Karpas-422 (cell line): Measurements from ENCODE around the gene MFN1. TPM values are rescaled to one million over a fixed set of nuclear protein-coding genes. Genes with fewer than 3 reads are reported as not detected.

Experiments used
- DNase-seq: peaks from one replicate; pipeline ENCODE4 v3.0.0-alpha.2; 2015
- H2AFZ ChIP-seq: fragments of 200-600 bp; sonication (generic); 2 replicates; pipeline ENCODE4 v1.6.1; 2014; ENCODE audit warnings: antibody characterized with exemption, low read length, mixed read lengths
- H3K27ac ChIP-seq: fragments of 200-600 bp; sonication (generic); 2 replicates; pipeline ENCODE4 v1.5.1; 2014; ENCODE audit warnings: mild to moderate bottlenecking, low read length, moderate library complexity
- H3K27me3 ChIP-seq: fragments of 200-600 bp; sonication (generic); 2 replicates; pipeline ENCODE4 v1.6.1; 2014; ENCODE audit warnings: low read length, mixed read lengths
- H3K36me3 ChIP-seq: fragments of 200-600 bp; sonication (generic); 2 replicates; pipeline ENCODE4 v1.6.1; 2014; ENCODE audit warnings: low read length, mixed read lengths; ENCODE audit not compliant: insufficient read depth
- H3K4me1 ChIP-seq: fragments of 200-600 bp; sonication (generic); 2 replicates; pipeline ENCODE4 v1.6.1; 2014; ENCODE audit warnings: mild to moderate bottlenecking, low read length, mixed read lengths
- H3K4me2 ChIP-seq: fragments of 200-600 bp; sonication (generic); 2 replicates; pipeline ENCODE4 v1.6.1; 2014; ENCODE audit warnings: low read length, low read depth, mild to moderate bottlenecking; ENCODE audit not compliant: poor library complexity, severe bottlenecking
- H3K4me3 ChIP-seq: fragments of 200-600 bp; sonication (generic); 2 replicates; pipeline ENCODE4 v1.5.1; 2014; ENCODE audit warnings: mild to moderate bottlenecking, antibody characterized with exemption, low read length, mixed read lengths
- H3K79me2 ChIP-seq: fragments of 200-600 bp; sonication (generic); 2 replicates; pipeline ENCODE4 v1.6.1; 2014; ENCODE audit warnings: mild to moderate bottlenecking, low read length, mixed read lengths
- H3K9ac ChIP-seq: fragments of 200-600 bp; sonication (generic); 2 replicates; pipeline ENCODE4 v1.6.0; 2014; ENCODE audit warnings: low read length
- H3K9me2 ChIP-seq: fragments of 200-600 bp; sonication (generic), shearing (Covaris generic); replicated peaks from 2 replicates; pipeline ENCODE4 v1.6.0; 2014; ENCODE audit warnings: mild to moderate bottlenecking, low read length, moderate library complexity; ENCODE audit not compliant: insufficient read depth
- H3K9me3 ChIP-seq: fragments of 300-700, 200-600 bp; sonication (generic); 2 replicates; pipeline ENCODE4 v1.6.1; 2014; ENCODE audit warnings: low read length, mixed read lengths
- H4K20me1 ChIP-seq: fragments of 200-600 bp; sonication (generic); 2 replicates; pipeline ENCODE4 v1.6.1; 2014; ENCODE audit warnings: mild to moderate bottlenecking, antibody characterized with exemption, low read length, low read depth; ENCODE audit not compliant: insufficient read depth
- total RNA-seq: library from RNA; depleted of rRNA; stranded (reverse); fragments of >200 nt; shearing (Covaris generic); gene quantifications from 2 replicates; pipeline ENCODE4 v1.2.3, GENCODE V29; 2014; ENCODE audit warnings: low replicate concordance

The MFN1 gene
- total RNA-seq, 1 experiment from 2014 or later = 58.9 TPM

DNA sequence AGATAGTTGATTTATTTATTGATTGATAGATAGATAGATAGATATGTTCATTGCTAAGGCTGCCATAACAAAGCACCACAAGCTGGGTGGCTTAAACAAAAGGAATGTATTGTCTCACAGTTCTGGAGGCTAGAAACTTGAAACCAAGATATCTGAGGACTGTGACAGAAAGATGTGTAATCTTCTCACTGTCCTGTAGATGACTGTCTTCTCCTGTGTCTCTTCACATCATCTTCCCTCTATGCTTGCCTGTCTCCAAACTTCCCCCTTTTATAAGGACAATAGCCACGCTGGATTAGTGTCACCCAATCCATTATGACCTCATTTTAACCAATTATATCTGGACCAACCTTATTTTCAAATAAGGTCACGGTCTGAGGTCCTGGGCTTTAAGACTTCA lies 62.8 kb downstream of the MFN1 start:
- DNase-seq = no peak
- H2AFZ ChIP-seq = no peak overlapping the region
- no peak overlapping the region for H3K9ac ChIP-seq
- no peaks in the 10 kb centered on the region for H4K20me1 ChIP-seq
- H3K4me1 ChIP-seq = no peaks in the 10 kb centered on the region
- H3K9me3 ChIP-seq = no peaks in the 10 kb centered on the region
- no peaks in the 10 kb centered on the region for H3K36me3 ChIP-seq
- H3K9me2 ChIP-seq = no peaks in the 10 kb centered on the region
- no peak overlapping the region for H3K27ac ChIP-seq
- H3K27me3 ChIP-seq = no peaks in the 10 kb centered on the region
- H3K79me2 ChIP-seq = no peaks in the 10 kb centered on the region
- H3K4me3 ChIP-seq = no peak overlapping the region
- no peak overlapping the region for H3K4me2 ChIP-seq

DNA sequence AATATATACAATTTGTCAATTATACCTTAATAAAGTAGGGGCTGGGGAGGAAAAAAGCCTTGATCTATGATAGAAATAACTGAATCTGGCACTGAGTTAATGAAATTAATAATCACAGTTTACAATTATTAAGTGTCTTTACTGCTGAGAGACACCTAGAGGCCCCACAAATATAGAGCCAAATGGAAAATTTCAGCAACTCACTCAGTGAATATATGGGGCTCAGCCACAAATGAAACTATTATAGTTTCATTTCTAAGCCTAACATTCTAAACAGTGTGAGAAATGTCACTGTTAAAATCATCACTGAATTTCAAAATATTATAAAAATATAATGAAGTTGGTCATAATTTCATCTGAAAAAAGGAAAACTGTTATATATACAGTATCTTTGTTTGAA lies 63.5 kb downstream of the MFN1 start:
- Histone ChIP-seq H3K9me2 (no peaks in the 10 kb centered on the region), H3K27ac (no peak overlapping the region), H3K9me3 (no peaks in the 10 kb centered on the region), H3K36me3 (no peaks in the 10 kb centered on the region), H3K27me3 (no peaks in the 10 kb centered on the region), H3K9ac (no peak overlapping the region), H3K4me2 (no peak overlapping the region), H3K79me2 (no peaks in the 10 kb centered on the region), H3K4me1 (no peaks in the 10 kb centered on the region), H3K4me3 (no peak overlapping the region), H4K20me1 (no peaks in the 10 kb centered on the region), H2AFZ (no peak overlapping the region)
- no peak for DNase-seq

DNA sequence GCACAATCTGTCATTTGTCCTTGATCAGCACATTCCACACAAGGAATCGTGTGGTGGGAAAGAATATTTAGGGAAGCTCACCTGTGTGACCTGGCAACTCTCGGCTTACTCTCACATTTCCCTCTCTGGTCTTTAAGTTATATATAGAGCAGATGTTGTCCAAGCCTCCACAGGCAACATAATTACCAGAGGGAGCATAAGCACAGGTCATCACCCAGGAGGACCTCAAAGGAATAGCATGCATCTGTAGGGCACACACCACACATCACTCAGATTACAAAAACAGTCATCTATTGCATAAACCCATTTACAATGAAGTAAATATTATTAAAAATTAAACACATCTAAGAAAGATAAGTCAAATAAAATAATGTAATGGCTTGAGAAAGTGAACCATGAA lies 67.3 kb downstream of the MFN1 start:
- H2AFZ ChIP-seq = no peak overlapping the region
- H3K9ac ChIP-seq = no peak overlapping the region
- no peak overlapping the region for H3K4me3 ChIP-seq
- DNase-seq = no peak
- H3K4me2 ChIP-seq = no peak overlapping the region
- H3K27me3 ChIP-seq = no peaks in the 10 kb centered on the region
- no peaks in the 10 kb centered on the region for H4K20me1 ChIP-seq
- no peaks in the 10 kb centered on the region for H3K9me2 ChIP-seq
- H3K4me1 ChIP-seq = no peaks in the 10 kb centered on the region
- H3K27ac ChIP-seq = no peak overlapping the region
- H3K9me3 ChIP-seq = no peaks in the 10 kb centered on the region
- H3K36me3 ChIP-seq = no peaks in the 10 kb centered on the region
- H3K79me2 ChIP-seq = no peaks in the 10 kb centered on the region

DNA sequence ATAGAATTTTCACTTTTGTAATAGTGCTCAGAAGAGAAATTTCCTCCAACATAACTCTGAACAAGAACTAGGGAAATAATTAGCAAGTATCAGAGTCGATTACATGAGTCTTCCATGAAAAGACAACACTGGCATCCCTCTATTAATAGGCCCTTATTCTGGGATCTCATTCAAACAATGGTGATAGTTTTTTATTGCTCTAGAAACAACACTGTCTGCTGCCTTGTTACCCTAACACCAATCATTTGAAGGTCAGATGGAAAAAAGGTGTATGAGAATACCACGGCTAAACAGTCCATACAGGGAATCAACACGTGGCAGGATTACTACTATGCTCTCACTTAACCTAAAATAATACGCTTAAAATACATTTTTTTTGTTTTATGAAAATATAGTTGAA lies 67.9 kb downstream of the MFN1 start:
- Histone ChIP-seq H4K20me1 (no peaks in the 10 kb centered on the region), H3K4me1 (no peaks in the 10 kb centered on the region), H3K27me3 (no peaks in the 10 kb centered on the region), H3K4me2 (no peak overlapping the region), H3K36me3 (no peaks in the 10 kb centered on the region), H2AFZ (no peak overlapping the region), H3K27ac (no peak overlapping the region), H3K4me3 (no peak overlapping the region), H3K9me3 (no peaks in the 10 kb centered on the region), H3K9me2 (no peaks in the 10 kb centered on the region), H3K9ac (no peak overlapping the region), H3K79me2 (no peaks in the 10 kb centered on the region)
- DNase-seq = no peak

DNA sequence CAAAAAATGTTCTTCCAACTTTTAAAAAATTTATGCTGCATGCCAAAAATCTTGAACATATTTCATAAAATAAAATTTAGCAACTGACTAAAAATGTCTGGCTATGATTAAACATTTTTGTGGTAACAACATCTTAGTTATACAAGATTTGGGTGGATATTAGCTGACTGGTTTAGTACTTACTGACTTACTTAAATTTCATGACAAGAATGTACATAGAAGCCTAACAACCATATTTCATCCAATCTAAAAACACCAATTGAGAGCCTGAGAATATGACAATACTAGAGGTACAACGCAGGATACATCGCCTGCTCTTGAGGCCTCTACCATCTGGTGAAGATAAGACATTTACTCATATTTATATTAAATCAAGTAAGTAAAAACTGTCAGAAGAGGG lies 69.2 kb downstream of the MFN1 start:
- H2AFZ ChIP-seq = no peak overlapping the region
- H3K9ac ChIP-seq = no peak overlapping the region
- H3K9me3 ChIP-seq = no peaks in the 10 kb centered on the region
- no peaks in the 10 kb centered on the region for H4K20me1 ChIP-seq
- H3K9me2 ChIP-seq = no peaks in the 10 kb centered on the region
- no peaks in the 10 kb centered on the region for H3K4me1 ChIP-seq
- H3K27ac ChIP-seq = no peak overlapping the region
- H3K79me2 ChIP-seq = no peaks in the 10 kb centered on the region
- no peaks in the 10 kb centered on the region for H3K27me3 ChIP-seq
- H3K36me3 ChIP-seq = no peaks in the 10 kb centered on the region
- DNase-seq = no peak
- H3K4me2 ChIP-seq = no peak overlapping the region
- no peak overlapping the region for H3K4me3 ChIP-seq

DNA sequence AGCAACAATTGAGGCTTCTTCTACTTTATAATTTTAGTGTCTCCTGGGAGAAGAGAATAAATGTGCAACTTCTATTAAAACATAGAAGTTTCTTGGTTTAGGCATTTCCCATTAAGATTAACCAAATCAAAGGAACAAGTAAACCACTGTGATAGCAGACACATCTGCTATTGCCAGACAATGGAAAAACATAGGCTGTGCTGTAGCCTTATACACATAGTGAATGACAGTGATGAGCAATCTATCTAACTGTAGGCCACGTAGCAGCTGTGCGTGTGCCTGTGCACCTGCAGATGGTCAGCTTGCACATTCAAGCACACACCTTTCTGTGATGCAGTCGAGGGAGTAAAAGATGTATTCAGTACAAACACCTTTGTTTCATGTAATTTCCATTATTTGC lies 71.1 kb downstream of the MFN1 start:
- no peaks in the 10 kb centered on the region for H3K9me2 ChIP-seq
- no peak for DNase-seq
- no peaks in the 10 kb centered on the region for H3K79me2 ChIP-seq
- H4K20me1 ChIP-seq = no peaks in the 10 kb centered on the region
- H3K9me3 ChIP-seq = no peaks in the 10 kb centered on the region
- no peak overlapping the region for H3K4me2 ChIP-seq
- no peak overlapping the region for H3K27ac ChIP-seq
- no peaks in the 10 kb centered on the region for H3K36me3 ChIP-seq
- H3K9ac ChIP-seq = no peak overlapping the region
- H3K4me1 ChIP-seq = no peaks in the 10 kb centered on the region
- H3K4me3 ChIP-seq = no peak overlapping the region
- no peaks in the 10 kb centered on the region for H3K27me3 ChIP-seq
- H2AFZ ChIP-seq = no peak overlapping the region

DNA sequence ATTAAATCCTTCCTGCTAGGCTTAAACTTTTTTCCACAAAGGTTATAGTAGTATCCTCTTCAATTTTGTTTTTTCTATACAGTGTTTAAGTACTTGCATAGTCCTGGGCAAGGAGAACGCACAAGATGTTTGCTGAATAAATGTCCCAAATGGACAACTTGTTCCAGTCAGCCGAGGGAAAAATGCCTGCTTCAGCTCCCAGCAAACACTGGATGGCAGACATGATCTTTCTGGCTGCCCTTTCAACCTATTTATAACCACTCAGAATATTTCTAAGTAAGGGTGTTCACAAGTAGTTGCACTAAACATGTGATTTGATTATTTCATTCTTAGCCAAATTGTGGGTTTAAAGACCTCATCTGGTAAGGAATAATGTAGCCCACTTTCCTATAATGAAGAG lies 74.0 kb downstream of the MFN1 start:
- Histone ChIP-seq H3K79me2 (no peaks in the 10 kb centered on the region), H3K27ac (no peak overlapping the region), H3K4me1 (no peaks in the 10 kb centered on the region), H3K4me2 (no peak overlapping the region), H3K27me3 (no peaks in the 10 kb centered on the region), H2AFZ (no peak overlapping the region), H4K20me1 (no peaks in the 10 kb centered on the region), H3K4me3 (no peak overlapping the region), H3K9me3 (no peaks in the 10 kb centered on the region), H3K9ac (no peak overlapping the region), H3K9me2 (no peaks in the 10 kb centered on the region), H3K36me3 (no peaks in the 10 kb centered on the region)
- DNase-seq = no peak

DNA sequence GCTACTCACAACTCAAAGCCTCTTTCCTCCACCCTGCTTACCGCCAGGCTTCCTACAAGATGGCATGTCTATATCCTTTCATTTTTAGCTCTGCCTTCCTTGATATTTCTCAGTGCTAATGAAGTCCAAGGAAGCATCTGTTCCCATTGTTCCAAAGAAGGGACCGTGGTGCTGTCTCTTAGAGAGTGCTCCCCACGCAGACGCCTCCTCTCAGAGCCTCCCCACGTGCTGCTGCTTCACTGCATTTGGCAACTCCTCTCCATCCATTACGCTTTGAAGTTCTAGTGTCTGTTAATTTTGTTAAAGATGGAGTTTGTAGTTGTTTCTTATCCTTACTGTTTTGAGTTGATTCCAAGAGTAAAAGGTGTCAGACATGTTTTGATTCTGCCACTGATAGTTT lies 77.6 kb downstream of the MFN1 start:
- no peaks in the 10 kb centered on the region for H3K27me3 ChIP-seq
- no peaks in the 10 kb centered on the region for H3K4me1 ChIP-seq
- no peaks in the 10 kb centered on the region for H3K79me2 ChIP-seq
- H2AFZ ChIP-seq = no peak overlapping the region
- H3K9me2 ChIP-seq = no peaks in the 10 kb centered on the region
- no peak overlapping the region for H3K4me2 ChIP-seq
- H3K4me3 ChIP-seq = no peak overlapping the region
- no peak overlapping the region for H3K27ac ChIP-seq
- H3K36me3 ChIP-seq = no peaks in the 10 kb centered on the region
- no peaks in the 10 kb centered on the region for H3K9me3 ChIP-seq
- H4K20me1 ChIP-seq = no peaks in the 10 kb centered on the region
- H3K9ac ChIP-seq = no peak overlapping the region
- DNase-seq = no peak

DNA sequence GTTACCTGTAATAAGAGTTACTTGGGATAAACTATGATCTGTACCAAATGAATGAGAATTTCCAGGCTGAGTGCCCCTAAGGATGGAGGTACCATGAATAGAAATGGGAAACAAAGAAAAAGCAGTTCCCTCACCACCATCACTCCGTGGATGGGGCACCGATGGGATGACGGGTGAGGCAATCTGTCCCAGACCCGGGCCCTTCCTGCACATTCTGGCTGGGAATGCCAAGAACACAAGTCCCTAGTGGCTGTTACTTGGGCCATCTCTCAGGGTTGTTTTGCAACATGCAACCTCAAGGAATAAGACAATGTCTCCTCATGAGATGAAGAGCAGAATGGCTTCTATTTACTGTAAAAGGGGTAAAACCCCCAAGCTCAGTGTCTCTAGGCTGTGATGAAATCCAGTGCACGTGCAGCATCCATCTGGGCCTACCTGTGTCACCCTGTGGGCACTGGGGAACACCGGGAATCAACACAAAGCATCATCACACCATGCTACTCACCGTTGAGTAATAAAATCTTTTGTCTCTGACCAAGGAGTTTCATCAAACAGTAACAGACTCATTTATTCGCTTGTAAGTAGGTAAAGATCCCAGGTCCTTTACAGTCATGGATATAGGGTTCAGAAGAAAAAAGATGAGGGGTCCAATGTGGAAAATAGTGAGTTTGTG lies 81.5 kb downstream of the MFN1 start:
- H3K79me2 ChIP-seq = no peaks in the 10 kb centered on the region
- H4K20me1 ChIP-seq = no peaks in the 10 kb centered on the region

More for the DNA sequence above, 81.5 kb downstream of the MFN1 start:
- Histone ChIP-seq H3K4me1 (peaks cover 7% of the 10 kb centered on the region), H3K27me3 (no peaks in the 10 kb centered on the region), H3K9me2 (no peaks in the 10 kb centered on the region), H3K9ac (no peak overlapping the region), H3K9me3 (no peaks in the 10 kb centered on the region), H3K4me2 (no peak overlapping the region), H3K4me3 (no peak overlapping the region), H3K27ac (no peak overlapping the region), H3K36me3 (no peaks in the 10 kb centered on the region), H2AFZ (no peak overlapping the region)
- no peak for DNase-seq
